CD14-positive monocyte (primary cell): ENCODE measurements around the gene QPCT. TPM values are rescaled to one million over a fixed set of nuclear protein-coding genes. Genes with fewer than 3 reads are reported as not detected.

Source experiments
- DNase-seq, 3 donors: peaks; one replicate each; pipeline ENCODE4 v3.0.0-alpha.2; 2011 to 2022
- H2AFZ ChIP-seq: 2 replicates; pipeline ENCODE4 v1.6.0; 2012; ENCODE audit warnings: mild to moderate bottlenecking, low read depth, low read length, inconsistent platforms; ENCODE audit not compliant: insufficient read depth, poor library complexity, severe bottlenecking
- H3K27ac ChIP-seq, 2 donors: 1 replicate in 1 of 2; 2 replicates in 1 of 2; pipeline ENCODE4 v1.5.1; 2012 to 2013; ENCODE audit warnings: low read length in 2 of 2, control low read depth in 1 of 2, inconsistent platforms in 1 of 2, low read depth in 1 of 2, mild to moderate bottlenecking in 1 of 2
- H3K27me3 ChIP-seq, 2 donors: one replicate each; pipeline versions ENCODE4 v1.6.0 to v1.6.1; 2011 to 2013; ENCODE audit warnings: low read length in 2 of 2; ENCODE audit not compliant: control insufficient read depth in 2 of 2, insufficient read depth in 2 of 2
- H3K36me3 ChIP-seq, 2 donors: replicated peaks in 1 of 2; 1 replicate in 1 of 2; 2 replicates in 1 of 2; pipeline versions ENCODE4 v1.5.1 to v1.6.1; 2012 to 2013; ENCODE audit warnings: low read length in 2 of 2, control low read depth in 1 of 2, inconsistent platforms in 1 of 2, mild to moderate bottlenecking in 1 of 2; ENCODE audit not compliant: insufficient read depth in 2 of 2, control insufficient read depth in 1 of 2
- H3K4me1 ChIP-seq, 2 donors: 1 replicate in 1 of 2; 2 replicates in 1 of 2; pipeline versions ENCODE4 v1.5.1 to v1.6.1; 2012 to 2013; ENCODE audit warnings: low read length in 2 of 2, control low read depth in 1 of 2, inconsistent platforms in 1 of 2, mild to moderate bottlenecking in 1 of 2, moderate library complexity in 1 of 2; ENCODE audit not compliant: insufficient read depth in 2 of 2, control insufficient read depth in 1 of 2
- H3K4me2 ChIP-seq: replicated peaks from 2 replicates; pipeline ENCODE3; 2012; ENCODE audit warnings: low read length, moderate library complexity, mild to moderate bottlenecking; ENCODE audit not compliant: poor library complexity, severe bottlenecking; ENCODE audit errors: extremely low read depth
- H3K4me3 ChIP-seq, 3 experiments: fragments of 200-600 bp in 1 of 3; sonication (generic) in 1 of 3; replicated peaks in 1 of 3; 1 replicate in 2 of 3; 2 replicates in 1 of 3; pipeline ENCODE4 v1.5.1; 2011 to 2013; ENCODE audit warnings: low read length in 3 of 3, mild to moderate bottlenecking in 3 of 3, control low read depth in 2 of 3, low read depth in 2 of 3, inconsistent platforms in 1 of 3, moderate library complexity in 1 of 3
- H3K79me2 ChIP-seq: 2 replicates; pipeline ENCODE4 v1.6.0; 2012; ENCODE audit warnings: mild to moderate bottlenecking, control low read depth, inconsistent platforms, low read length, moderate library complexity; ENCODE audit not compliant: insufficient read depth
- H3K9ac ChIP-seq: 2 replicates; pipeline ENCODE4 v1.6.0; 2017; ENCODE audit warnings: low read length, mild to moderate bottlenecking; ENCODE audit not compliant: insufficient read depth, poor library complexity, severe bottlenecking
- H3K9me3 ChIP-seq, 2 donors: replicated peaks in 1 of 2; 1 replicate in 1 of 2; 2 replicates in 1 of 2; pipeline versions ENCODE4 v1.5.1 to v1.6.1; 2012 to 2013; ENCODE audit warnings: low read length in 2 of 2, control low read depth in 1 of 2; ENCODE audit not compliant: control insufficient read depth in 1 of 2, insufficient read depth in 1 of 2
- H4K20me1 ChIP-seq: 2 replicates; pipeline ENCODE4 v1.6.0; 2012; ENCODE audit warnings: mild to moderate bottlenecking, low read length, control low read depth, moderate library complexity; ENCODE audit not compliant: insufficient read depth
- H3K27ac Mint-ChIP-seq, 7 donors: one replicate each; pipeline ENCODE4 v1.8.0; 2020; ENCODE audit warnings: mild to moderate bottlenecking in 7 of 7, mixed read lengths in 7 of 7, moderate library complexity in 6 of 7, inconsistent platforms in 2 of 7
- H3K27me3 Mint-ChIP-seq, 3 donors: one replicate each; pipeline ENCODE4 v1.8.0; 2021 to 2022; ENCODE audit warnings: low read depth in 3 of 3, mild to moderate bottlenecking in 3 of 3, mixed read lengths in 3 of 3, moderate library complexity in 3 of 3, inconsistent platforms in 1 of 3
- H3K36me3 Mint-ChIP-seq, 2 donors: one replicate each; pipeline ENCODE4 v1.8.0; 2020; ENCODE audit warnings: mixed read lengths in 2 of 2, inconsistent platforms in 1 of 2, mild to moderate bottlenecking in 1 of 2
- H3K4me1 Mint-ChIP-seq: one replicate; pipeline ENCODE4 v1.8.0; 2020; ENCODE audit warnings: mild to moderate bottlenecking, mixed read lengths
- H3K4me3 Mint-ChIP-seq, 2 donors: one replicate each; pipeline ENCODE4 v1.8.0; 2020; ENCODE audit warnings: mild to moderate bottlenecking in 2 of 2, mixed read lengths in 2 of 2, moderate library complexity in 1 of 2
- H3K9me3 Mint-ChIP-seq, 7 donors: one replicate each; pipeline ENCODE4 v1.8.0; 2020 to 2022; ENCODE audit warnings: mixed read lengths in 7 of 7, mild to moderate bottlenecking in 6 of 7, moderate library complexity in 6 of 7, inconsistent platforms in 2 of 7
- WGBS: methylation state at CpG from one replicate; pipeline ENCODE4 v1.1.5; 2013; ENCODE audit warnings: missing lambda C conversion rate; ENCODE audit not compliant: insufficient coverage; 5-methylcytosine and 5-hydroxymethylcytosine counted together
- intact Hi-C, 2 donors: fragments of 100-400 bp; cut with micrococcal nuclease; formaldehyde crosslinking; loops; one replicate each; pipeline versions ENCODE4 v1.15.0 to v1.15.1; 2023
- polyA plus RNA-seq, 3 donors: library from polyadenylated mRNA; depleted of rRNA in 1 of 3; unstranded in 2 of 3; stranded (reverse) in 1 of 3; fragments of 300-500 nt in 2 of 3; fragments of >200 nt in 1 of 3; fragmentation: Illumina TruSeq in 2 of 3; gene quantifications; 1 replicate in 2 of 3; 2 replicates in 1 of 3; pipeline ENCODE4 v1.2.3, GENCODE V29; 2012 to 2021
- TF ChIP-seq, protein P1 (sequence below): fragments of 200-600 bp; IDR thresholded peaks from one replicate; pipeline ENCODE4 v1.8.0; 2022; ENCODE audit warnings: antibody characterized with exemption, mild to moderate bottlenecking

The QPCT gene
- polyA plus RNA-seq, 3 donors: 54.7 to 302 (median 272) TPM

DNA sequence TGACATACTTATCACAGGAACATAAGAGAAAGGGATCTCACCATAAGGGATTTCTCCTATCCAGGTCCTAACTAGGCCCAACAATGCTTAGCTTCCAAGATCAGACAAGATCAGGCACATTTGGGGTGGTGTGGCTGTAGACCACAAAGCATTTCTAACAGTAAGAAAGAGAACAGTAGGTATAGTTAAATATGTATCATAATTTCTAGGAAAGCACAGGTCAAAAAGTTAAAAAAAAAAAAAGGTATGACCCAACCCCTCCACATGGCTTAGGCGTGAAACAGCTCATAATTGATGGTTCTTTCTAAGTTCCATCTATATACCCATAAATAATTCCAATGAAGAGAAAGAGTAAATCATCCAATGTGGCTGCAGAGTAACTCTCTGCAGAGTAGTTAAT lies 26.7 kb upstream of the QPCT start:
- Histone ChIP-seq H3K27me3 (no peaks in the 10 kb centered on the region), H3K4me3 (peak overlapping the region in 1 of 3 experiments; percentile 23), H2AFZ (no peak overlapping the region), H3K9ac (no peak overlapping the region), H3K9me3 (no peaks in the 10 kb centered on the region), H3K27ac (peak overlapping the region in 1 of 2 donors; percentile 72), H3K4me1 (peaks cover 28 to 46% of the 10 kb centered on the region in 2 donors), H4K20me1 (peaks cover 25% of the 10 kb centered on the region), H3K4me2 (peak overlapping the region; percentile 36), H3K36me3 (peaks cover 0 to 13% of the 10 kb centered on the region in 2 donors), H3K79me2 (peaks cover 93% of the 10 kb centered on the region)
- intact Hi-C loops: no loop called here
- TF ChIP-seq, protein P1, sequence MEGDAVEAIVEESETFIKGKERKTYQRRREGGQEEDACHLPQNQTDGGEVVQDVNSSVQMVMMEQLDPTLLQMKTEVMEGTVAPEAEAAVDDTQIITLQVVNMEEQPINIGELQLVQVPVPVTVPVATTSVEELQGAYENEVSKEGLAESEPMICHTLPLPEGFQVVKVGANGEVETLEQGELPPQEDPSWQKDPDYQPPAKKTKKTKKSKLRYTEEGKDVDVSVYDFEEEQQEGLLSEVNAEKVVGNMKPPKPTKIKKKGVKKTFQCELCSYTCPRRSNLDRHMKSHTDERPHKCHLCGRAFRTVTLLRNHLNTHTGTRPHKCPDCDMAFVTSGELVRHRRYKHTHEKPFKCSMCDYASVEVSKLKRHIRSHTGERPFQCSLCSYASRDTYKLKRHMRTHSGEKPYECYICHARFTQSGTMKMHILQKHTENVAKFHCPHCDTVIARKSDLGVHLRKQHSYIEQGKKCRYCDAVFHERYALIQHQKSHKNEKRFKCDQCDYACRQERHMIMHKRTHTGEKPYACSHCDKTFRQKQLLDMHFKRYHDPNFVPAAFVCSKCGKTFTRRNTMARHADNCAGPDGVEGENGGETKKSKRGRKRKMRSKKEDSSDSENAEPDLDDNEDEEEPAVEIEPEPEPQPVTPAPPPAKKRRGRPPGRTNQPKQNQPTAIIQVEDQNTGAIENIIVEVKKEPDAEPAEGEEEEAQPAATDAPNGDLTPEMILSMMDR: no peak
- no CpG with 5 or more reads among the region's 1 CpG for WGBS
- H3K36me3 Mint-ChIP-seq: peaks cover 13 to 15% of the 10 kb centered on the region in 2 donors
- no peaks in the 10 kb centered on the region for H3K27me3 Mint-ChIP-seq
- H3K27ac Mint-ChIP-seq: peak overlapping the region in 5 of 7 donors; percentile 13 to 74 (median 65)
- H3K4me1 Mint-ChIP-seq: peaks cover 66% of the 10 kb centered on the region
- H3K9me3 Mint-ChIP-seq: no peaks in the 10 kb centered on the region
- peak overlapping the region in 1 of 2 donors; percentile 70 for H3K4me3 Mint-ChIP-seq
- DNase-seq: no peak

DNA sequence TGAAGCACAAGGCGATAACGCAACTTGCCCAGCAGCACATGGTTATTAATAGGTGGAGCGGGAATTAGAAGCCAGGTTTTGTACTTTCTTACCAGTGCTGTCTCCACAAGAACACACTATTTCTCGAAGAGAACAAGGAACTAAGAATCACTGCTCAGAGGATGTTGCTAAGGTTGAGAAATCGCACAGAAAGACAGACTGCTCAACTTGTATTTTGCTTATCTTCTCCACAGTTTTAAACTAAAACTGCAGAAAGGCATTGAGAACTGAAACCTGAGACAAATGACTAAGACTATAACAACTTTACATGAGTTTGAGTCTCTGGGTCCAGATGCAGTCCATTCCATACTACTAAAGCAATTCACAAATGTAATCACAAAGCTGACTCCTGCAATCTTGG lies 26.0 kb upstream of the QPCT start:
- H3K4me2 ChIP-seq: peak overlapping the region; percentile 36
- H3K9me3 Mint-ChIP-seq: no peaks in the 10 kb centered on the region
- no peak overlapping the region for H2AFZ ChIP-seq
- peak overlapping the region; percentile 17 to 70 for H3K4me3 Mint-ChIP-seq
- no CpG with 5 or more reads among the region's 5 CpGs for WGBS
- no peaks in the 10 kb centered on the region for H3K27me3 Mint-ChIP-seq
- H3K36me3 Mint-ChIP-seq: peaks cover 12 to 15% of the 10 kb centered on the region in 2 donors
- peaks cover 0 to 13% of the 10 kb centered on the region in 2 donors for H3K36me3 ChIP-seq
- peaks cover 19% of the 10 kb centered on the region for H4K20me1 ChIP-seq
- H3K4me1 Mint-ChIP-seq: peaks cover 68% of the 10 kb centered on the region
- peak overlapping the region; percentile 40 to 80 (median 71) for H3K27ac Mint-ChIP-seq
- H3K79me2 ChIP-seq: peaks cover 93% of the 10 kb centered on the region
- H3K9ac ChIP-seq: peak overlapping the region; percentile 13
- H3K27ac ChIP-seq: peak overlapping the region in 1 of 2 donors; percentile 72
- H3K4me1 ChIP-seq: peaks cover 32 to 53% of the 10 kb centered on the region in 2 donors
- H3K9me3 ChIP-seq: no peaks in the 10 kb centered on the region
- peak; percentile 34 to 60 (median 35) for DNase-seq
- TF ChIP-seq, protein P1: no peak
- intact Hi-C loops: no loop called here
- no peaks in the 10 kb centered on the region for H3K27me3 ChIP-seq
- peak overlapping the region in 1 of 3 experiments; percentile 23 for H3K4me3 ChIP-seq
